HG03378 (cell line): ENCODE results near the gene ANO6.

ENCODE experiments used
- ATAC-seq: cut with Tn5 transposase; IDR thresholded peaks from one replicate; pipeline ENCODE4 v1.9.1; 2021; ENCODE audit warnings: mild to moderate bottlenecking, moderate library complexity; ENCODE audit not compliant: unreplicated experiment

ANO6 gene

GRCh38 chr12:45434094-45434493 lies 218.2 kb downstream of the ANO6 start:
- no peak for ATAC-seq

GRCh38 chr12:45435945-45436710 lies 220.2 kb downstream of the ANO6 start:
- no peak for ATAC-seq

- no peak for ATAC-seq
Observed at GRCh38 chr12:45439039-45439438, 223.1 kb downstream of the ANO6 start.

GRCh38 chr12:45446013-45446412 lies 230.1 kb downstream of the ANO6 start:
- ATAC-seq = no peak

GRCh38 chr12:45458238-45458637 lies 242.3 kb downstream of the ANO6 start:
- ATAC-seq = no peak

GRCh38 chr12:45458854-45459807 lies 243.2 kb downstream of the ANO6 start:
- ATAC-seq = no peak

GRCh38 chr12:45462506-45462905 lies 246.6 kb downstream of the ANO6 start:
- no peak for ATAC-seq

GRCh38 chr12:45464699-45465098 lies 248.8 kb downstream of the ANO6 start:
- no peak for ATAC-seq

GRCh38 chr12:45468751-45469615 lies 253.1 kb downstream of the ANO6 start:
- ATAC-seq = no peak

GRCh38 chr12:45469902-45470301 lies 254.0 kb downstream of the ANO6 start:
- no peak for ATAC-seq

GRCh38 chr12:45473636-45474035 lies 257.7 kb downstream of the ANO6 start:
- ATAC-seq = no peak

GRCh38 chr12:45475594-45475993 lies 259.7 kb downstream of the ANO6 start:
- no peak for ATAC-seq

GRCh38 chr12:45477526-45477925 lies 261.6 kb downstream of the ANO6 start:
- ATAC-seq = no peak

GRCh38 chr12:45478931-45479330 lies 263.0 kb downstream of the ANO6 start:
- no peak for ATAC-seq

GRCh38 chr12:45481746-45482145 lies 265.9 kb downstream of the ANO6 start:
- no peak for ATAC-seq

GRCh38 chr12:45483571-45483970 lies 267.7 kb downstream of the ANO6 start:
- ATAC-seq = no peak
